ENCODE results near the gene EGFR. TPM values are rescaled to one million over a fixed set of nuclear protein-coding genes. Genes with fewer than 3 reads are reported as not detected.

The EGFR gene
- total RNA-seq, result 100 to 1,000 TPM in 1 of 2 donors, 10 to 100 TPM in 1; 78.3 to 112 TPM

DNA sequence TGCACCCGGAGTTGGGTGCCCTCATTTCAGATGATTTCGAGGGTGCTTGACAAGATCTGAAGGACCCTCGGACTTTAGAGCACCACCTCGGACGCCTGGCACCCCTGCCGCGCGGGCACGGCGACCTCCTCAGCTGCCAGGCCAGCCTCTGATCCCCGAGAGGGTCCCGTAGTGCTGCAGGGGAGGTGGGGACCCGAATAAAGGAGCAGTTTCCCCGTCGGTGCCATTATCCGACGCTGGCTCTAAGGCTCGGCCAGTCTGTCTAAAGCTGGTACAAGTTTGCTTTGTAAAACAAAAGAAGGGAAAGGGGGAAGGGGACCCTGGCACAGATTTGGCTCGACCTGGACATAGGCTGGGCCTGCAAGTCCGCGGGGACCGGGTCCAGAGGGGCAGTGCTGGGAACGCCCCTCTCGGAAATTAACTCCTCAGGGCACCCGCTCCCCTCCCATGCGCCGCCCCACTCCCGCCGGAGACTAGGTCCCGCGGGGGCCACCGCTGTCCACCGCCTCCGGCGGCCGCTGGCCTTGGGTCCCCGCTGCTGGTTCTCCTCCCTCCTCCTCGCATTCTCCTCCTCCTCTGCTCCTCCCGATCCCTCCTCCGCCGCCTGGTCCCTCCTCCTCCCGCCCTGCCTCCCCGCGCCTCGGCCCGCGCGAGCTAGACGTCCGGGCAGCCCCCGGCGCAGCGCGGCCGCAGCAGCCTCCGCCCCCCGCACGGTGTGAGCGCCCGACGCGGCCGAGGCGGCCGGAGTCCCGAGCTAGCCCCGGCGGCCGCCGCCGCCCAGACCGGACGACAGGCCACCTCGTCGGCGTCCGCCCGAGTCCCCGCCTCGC lies at the start of gene EGFR:
EGFR (plus strand) TSS at position 657 of the 830 bp plus-strand sequence. CDS start 261 bp downstream, outside the sequence.
- TF ChIP-seq POLR2A (IDR thresholded peaks at IDR 0.05), result peak; percentile 85
- peak; percentile 41 for TF ChIP-seq POLR2AphosphoS5 (IDR thresholded peaks at IDR 0.05)
- TF ChIP-seq, protein P1, sequence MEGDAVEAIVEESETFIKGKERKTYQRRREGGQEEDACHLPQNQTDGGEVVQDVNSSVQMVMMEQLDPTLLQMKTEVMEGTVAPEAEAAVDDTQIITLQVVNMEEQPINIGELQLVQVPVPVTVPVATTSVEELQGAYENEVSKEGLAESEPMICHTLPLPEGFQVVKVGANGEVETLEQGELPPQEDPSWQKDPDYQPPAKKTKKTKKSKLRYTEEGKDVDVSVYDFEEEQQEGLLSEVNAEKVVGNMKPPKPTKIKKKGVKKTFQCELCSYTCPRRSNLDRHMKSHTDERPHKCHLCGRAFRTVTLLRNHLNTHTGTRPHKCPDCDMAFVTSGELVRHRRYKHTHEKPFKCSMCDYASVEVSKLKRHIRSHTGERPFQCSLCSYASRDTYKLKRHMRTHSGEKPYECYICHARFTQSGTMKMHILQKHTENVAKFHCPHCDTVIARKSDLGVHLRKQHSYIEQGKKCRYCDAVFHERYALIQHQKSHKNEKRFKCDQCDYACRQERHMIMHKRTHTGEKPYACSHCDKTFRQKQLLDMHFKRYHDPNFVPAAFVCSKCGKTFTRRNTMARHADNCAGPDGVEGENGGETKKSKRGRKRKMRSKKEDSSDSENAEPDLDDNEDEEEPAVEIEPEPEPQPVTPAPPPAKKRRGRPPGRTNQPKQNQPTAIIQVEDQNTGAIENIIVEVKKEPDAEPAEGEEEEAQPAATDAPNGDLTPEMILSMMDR (IDR thresholded peaks at IDR 0.05), result no peak
- no peaks in the 10 kb centered on the region for H3K27me3 ChIP-seq (replicated peaks; ENCODE audit: insufficient read depth)
- DNase-seq (ENCODE audit: low spot score), result peak; percentile 86
- no peaks in the 10 kb centered on the region for H3K9me3 ChIP-seq
- H3K4me1 ChIP-seq (replicated peaks), result peaks cover 3% of the 10 kb centered on the region
- intact Hi-C loops (cut with DNase I), result loop anchor here (2.0 to 10.0 kb wide), 2 partner anchors 234 to 236 kb away; no protein-coding TSS in a partner anchor
- 3% methylated on average over 80 of the region's 80 CpGs for WGBS
- peak within 1 kb of the TSS; percentile 95 to 96 for H3K27ac ChIP-seq
- H3K4me3 ChIP-seq, result peak within 1 kb of the TSS; percentile 57 to 92
- H3K36me3 ChIP-seq, result no peaks in the 10 kb centered on the region

DNA sequence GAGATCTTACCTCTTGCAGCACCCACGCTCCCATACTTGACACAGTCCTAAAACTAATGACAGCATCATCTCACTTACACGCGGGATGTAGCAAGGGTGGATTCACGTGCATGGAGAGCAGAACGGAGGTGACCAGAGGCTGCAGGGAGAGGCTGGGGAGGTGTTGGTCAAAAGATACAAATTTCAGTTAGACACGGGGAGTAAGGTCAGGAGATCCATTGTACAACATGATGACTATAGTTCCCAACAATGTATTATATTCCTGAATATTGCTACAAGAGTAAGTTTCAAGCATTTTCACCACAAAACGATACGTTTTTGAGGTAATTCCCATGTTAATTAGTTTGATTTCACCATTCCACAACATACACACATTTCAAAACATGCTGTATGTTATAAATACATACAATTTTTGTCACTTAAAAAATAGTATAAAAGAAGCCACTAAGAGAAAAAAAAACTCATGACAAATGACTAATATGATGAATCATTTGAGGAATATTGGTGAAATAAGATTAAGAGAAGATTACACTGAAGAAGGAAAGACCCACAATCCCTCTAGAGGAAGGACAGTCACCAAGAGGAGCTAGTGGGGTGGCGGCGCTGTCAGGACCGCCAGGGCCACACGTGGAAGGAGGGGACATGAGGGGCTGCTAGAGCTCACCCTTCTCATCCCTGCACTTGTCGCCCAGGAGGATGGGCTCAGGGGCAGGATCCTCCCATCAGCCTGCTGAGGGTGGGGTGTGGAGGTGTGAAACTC lies 49.4 kb upstream of the EGFR start:
- DNase-seq (ENCODE audit: low spot score), result no peak
- Histone ChIP-seq H3K4me1 (replicated peaks) (no peaks in the 10 kb centered on the region), H3K9me3 (no peaks in the 10 kb centered on the region), H3K27me3 (replicated peaks; ENCODE audit: insufficient read depth) (no peaks in the 10 kb centered on the region), H3K36me3 (no peaks in the 10 kb centered on the region), H3K4me3 (no peak overlapping the region), H3K27ac (no peak overlapping the region)
- intact Hi-C loops (cut with DNase I), result no loop called here
- no peak for TF ChIP-seq POLR2A (IDR thresholded peaks at IDR 0.05)
- 89% methylated on average over 13 of the region's 13 CpGs for WGBS

GRCh38 chr7:54972733-54973294 lies 46.0 kb upstream of the EGFR start:
- H3K4me1 ChIP-seq (replicated peaks), result no peaks in the 10 kb centered on the region
- no peak for DNase-seq (ENCODE audit: low spot score)
- H3K9me3 ChIP-seq, result no peaks in the 10 kb centered on the region
- WGBS, result 73% methylated on average over 2 of the region's 2 CpGs
- no peaks in the 10 kb centered on the region for H3K36me3 ChIP-seq
- TF ChIP-seq, protein P1 (IDR thresholded peaks at IDR 0.05), result no peak
- no peak for TF ChIP-seq POLR2A (IDR thresholded peaks at IDR 0.05)
- H3K27me3 ChIP-seq (replicated peaks; ENCODE audit: insufficient read depth), result no peaks in the 10 kb centered on the region
- no peak overlapping the region for H3K27ac ChIP-seq
- intact Hi-C loops (cut with DNase I), result no loop called here
- no peak overlapping the region for H3K4me3 ChIP-seq

DNA sequence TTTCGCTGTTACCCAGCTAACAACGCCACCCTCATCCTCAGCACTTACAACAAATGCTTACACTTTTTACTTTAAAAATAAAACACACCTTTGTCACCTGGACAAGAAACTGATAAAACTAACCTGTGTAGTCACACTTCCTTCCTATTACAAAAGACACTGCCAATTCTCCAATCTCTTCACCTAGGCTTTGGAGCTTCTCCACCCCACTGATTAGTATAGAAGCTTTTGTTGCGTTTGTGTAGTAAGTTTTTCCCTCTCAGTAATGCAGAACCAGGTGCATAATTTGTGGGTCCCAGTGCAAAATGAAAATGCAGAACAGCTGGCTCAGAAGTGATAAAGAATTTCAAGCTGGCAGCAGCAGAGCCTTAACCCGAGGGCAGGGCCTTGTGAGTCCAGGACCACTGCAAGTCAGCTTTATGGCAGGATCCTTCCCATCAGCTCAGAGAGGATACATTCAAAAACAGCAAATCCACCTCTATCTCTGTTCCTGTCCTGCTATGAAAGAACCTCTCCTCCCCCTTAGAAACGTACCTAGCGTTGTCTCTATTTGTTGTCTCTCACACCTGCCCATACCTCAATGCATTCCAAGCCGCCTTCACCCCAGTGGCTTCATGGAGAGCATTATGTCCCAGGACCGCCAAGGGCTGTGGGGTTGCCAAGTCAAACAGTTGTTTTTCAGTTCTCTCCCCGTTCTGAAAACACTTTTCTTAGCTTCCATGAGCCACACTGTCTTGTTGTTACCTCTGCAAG lies 40.3 kb upstream of the EGFR start:
- 67% methylated on average over 9 of the region's 9 CpGs for WGBS
- no peaks in the 10 kb centered on the region for H3K4me1 ChIP-seq (replicated peaks)
- intact Hi-C loops (cut with DNase I), result no loop called here

More for the DNA sequence above, 40.3 kb upstream of the EGFR start:
- Histone ChIP-seq H3K27ac (no peak overlapping the region), H3K36me3 (no peaks in the 10 kb centered on the region), H3K27me3 (replicated peaks; ENCODE audit: insufficient read depth) (no peaks in the 10 kb centered on the region), H3K4me3 (no peak overlapping the region), H3K9me3 (no peaks in the 10 kb centered on the region)
- TF ChIP-seq, protein P1 (IDR thresholded peaks at IDR 0.05), result no peak
- no peak for TF ChIP-seq POLR2AphosphoS5 (IDR thresholded peaks at IDR 0.05)
- no peak for DNase-seq (ENCODE audit: low spot score)

Data from prostate gland (tissue), 2 donors.